ENCODE results near the gene COL15A1.

DNA sequence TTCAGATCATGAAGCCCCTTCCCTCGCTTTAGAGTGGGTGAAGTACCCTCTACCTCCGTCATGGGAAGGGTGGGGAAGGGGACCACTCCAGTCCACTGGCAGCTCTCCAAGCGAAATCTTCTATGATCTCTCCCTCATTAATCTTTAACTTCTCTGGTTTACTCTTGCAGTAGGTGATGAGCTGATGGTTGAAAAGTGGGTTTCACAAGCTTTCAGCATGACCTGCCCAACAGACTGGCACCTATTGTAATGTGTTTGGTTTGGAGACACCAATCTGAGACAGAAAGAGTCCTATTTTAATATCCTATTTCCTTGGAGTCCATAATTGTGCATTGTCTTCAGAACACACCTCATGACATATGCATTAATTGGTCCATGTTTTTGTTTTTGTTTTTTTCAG is 90.4 kb downstream of the COL15A1 start:
- TF ChIP-seq POLR2A (IDR thresholded peaks at IDR 0.05), result no peak
- TF ChIP-seq, protein P1, sequence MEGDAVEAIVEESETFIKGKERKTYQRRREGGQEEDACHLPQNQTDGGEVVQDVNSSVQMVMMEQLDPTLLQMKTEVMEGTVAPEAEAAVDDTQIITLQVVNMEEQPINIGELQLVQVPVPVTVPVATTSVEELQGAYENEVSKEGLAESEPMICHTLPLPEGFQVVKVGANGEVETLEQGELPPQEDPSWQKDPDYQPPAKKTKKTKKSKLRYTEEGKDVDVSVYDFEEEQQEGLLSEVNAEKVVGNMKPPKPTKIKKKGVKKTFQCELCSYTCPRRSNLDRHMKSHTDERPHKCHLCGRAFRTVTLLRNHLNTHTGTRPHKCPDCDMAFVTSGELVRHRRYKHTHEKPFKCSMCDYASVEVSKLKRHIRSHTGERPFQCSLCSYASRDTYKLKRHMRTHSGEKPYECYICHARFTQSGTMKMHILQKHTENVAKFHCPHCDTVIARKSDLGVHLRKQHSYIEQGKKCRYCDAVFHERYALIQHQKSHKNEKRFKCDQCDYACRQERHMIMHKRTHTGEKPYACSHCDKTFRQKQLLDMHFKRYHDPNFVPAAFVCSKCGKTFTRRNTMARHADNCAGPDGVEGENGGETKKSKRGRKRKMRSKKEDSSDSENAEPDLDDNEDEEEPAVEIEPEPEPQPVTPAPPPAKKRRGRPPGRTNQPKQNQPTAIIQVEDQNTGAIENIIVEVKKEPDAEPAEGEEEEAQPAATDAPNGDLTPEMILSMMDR (IDR thresholded peaks at IDR 0.05 in 4 of 5, conservative IDR thresholded peaks at IDR 0.05 in 1 of 5), result no peak

All from gastrocnemius medialis (tissue), 4 donors.